GM18505 (cell line): Measurements from ENCODE around the gene RIGI.

Experiments
- ATAC-seq: cut with Tn5 transposase; IDR thresholded peaks from one replicate; pipeline ENCODE4 v1.9.1; 2021; ENCODE audit not compliant: unreplicated experiment
- POLR2A ChIP-seq: IDR thresholded peaks from 4 replicates; pipeline ENCODE4 v1.6.1; 2011; ENCODE audit warnings: borderline replicate concordance; ENCODE audit not compliant: insufficient read depth, insufficient read length; ENCODE audit errors: extremely low read depth

Gene RIGI

GRCh38 chr9:32516241-32516640 is 9.8 kb downstream of the RIGI start:
- no peak for ATAC-seq
- TF ChIP-seq POLR2A: no peak

- no peak for TF ChIP-seq POLR2A
- ATAC-seq: no peak
Measured at GRCh38 chr9:32508728-32509127, 17.3 kb downstream of the RIGI start.

GRCh38 chr9:32503008-32503407 is 23.0 kb downstream of the RIGI start:
- no peak for ATAC-seq

DNA sequence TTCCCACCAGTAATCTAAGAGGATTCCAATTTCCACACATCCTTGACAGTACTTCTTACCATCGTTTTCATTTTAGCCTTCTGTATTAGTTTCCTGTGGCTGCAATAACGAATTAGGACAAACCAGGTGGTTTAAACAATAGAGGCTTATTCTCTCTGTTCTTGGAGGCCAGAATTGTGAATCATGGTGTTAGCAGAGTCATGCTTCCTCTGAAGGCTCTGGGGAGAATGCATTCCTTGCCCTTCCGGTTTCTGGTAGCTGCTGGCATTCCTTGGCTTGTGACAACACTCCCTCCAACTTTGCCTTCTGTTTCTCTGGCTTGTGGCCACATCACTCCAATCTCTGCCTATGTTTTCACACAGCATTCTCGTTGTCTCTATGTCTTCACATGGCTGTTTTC is 23.5 kb downstream of the RIGI start:
- no peak for ATAC-seq
- TF ChIP-seq POLR2A: no peak

More at GRCh38 chr9:32503008-32503407, 23.0 kb downstream of the RIGI start:
- no peak for TF ChIP-seq POLR2A

DNA sequence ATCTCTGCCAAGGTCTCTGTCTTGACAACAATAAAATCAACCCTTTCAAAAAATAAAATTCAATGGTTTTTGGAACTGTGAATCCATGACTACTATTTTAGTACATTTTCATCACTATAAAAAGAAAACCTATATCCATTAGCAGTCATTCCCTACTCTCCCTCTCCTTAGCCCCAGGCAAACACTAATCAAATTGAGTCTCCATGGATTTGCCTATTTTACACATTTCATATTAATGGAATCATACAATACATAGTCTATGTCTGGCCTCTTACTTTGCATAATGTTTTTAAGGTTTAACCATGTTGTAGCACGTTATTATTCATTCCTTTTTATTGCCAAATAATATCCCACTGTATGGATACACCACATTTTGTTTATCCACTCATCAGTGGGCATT is 24.1 kb downstream of the RIGI start:
- TF ChIP-seq POLR2A: no peak
- ATAC-seq: no peak

GRCh38 chr9:32500768-32501167 is 25.2 kb downstream of the RIGI start:
- ATAC-seq: no peak
- no peak for TF ChIP-seq POLR2A

GRCh38 chr9:32497921-32498320 is 28.1 kb downstream of the RIGI start:
- TF ChIP-seq POLR2A: no peak
- ATAC-seq: no peak

DNA sequence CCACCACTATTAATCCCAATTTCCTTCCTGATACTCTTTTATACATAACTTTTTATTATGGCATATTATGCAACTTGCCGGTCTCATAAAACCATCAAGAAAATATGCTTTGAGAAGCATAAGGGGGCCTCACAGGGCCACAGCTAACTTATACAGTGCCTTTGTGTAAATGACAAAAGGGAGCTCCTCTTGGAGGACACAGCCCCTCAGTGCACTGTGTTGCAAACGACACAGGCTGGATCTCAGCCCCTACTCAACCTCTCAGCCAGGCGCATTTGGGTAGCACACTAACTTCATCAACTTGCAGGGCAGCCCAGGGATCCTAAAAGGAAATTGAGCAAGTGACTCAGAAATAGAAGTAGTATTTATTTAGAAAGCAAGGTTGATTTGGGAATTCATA is 35.4 kb downstream of the RIGI start:
- no peak for ATAC-seq
- no peak for TF ChIP-seq POLR2A

- ATAC-seq: no peak
- TF ChIP-seq POLR2A: no peak
Measured at GRCh38 chr9:32487981-32488380, 38.0 kb downstream of the RIGI start.

DNA sequence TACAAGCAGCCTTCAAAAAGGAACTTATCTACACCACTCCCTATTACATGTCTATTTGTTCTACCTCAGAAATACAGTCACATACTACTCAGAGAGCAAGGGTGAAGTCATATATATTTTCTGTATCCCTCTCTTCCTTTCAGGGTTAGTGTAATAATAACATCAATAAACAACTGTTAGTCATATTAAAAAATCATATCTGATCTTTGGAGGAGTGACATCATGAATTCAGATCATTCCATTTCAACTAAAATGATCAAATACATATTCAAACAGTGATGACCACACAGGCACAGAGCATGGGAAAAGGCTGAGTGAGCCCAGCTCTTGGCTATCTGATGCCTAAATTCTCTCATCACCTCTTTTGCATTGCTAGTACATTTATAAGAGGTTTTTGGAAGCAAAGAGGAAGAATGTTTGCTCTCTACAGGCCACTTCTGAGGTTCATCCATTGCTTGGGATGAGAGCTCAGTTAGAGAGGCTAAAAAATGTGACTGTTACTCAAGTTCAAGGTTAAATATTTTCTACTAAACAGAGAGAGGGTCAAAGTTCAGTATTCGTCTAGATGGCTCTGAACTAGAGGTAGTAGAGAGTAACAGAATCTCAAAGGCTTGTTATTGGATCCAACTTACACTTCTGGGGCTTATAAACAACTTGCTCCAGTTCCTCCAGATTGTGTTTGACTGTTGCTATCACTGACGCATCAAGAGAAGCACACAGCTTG is 39.0 kb downstream of the RIGI start:
- no peak for TF ChIP-seq POLR2A
- no peak for ATAC-seq

GRCh38 chr9:32483343-32483742 is 42.7 kb downstream of the RIGI start:
- ATAC-seq: no peak

More at GRCh38 chr9:32483343-32483742, 42.7 kb downstream of the RIGI start:
- no peak for TF ChIP-seq POLR2A
